GM12875 (cell line): Measurements from ENCODE around the gene NCOA4.
"Not testable (repeated sequence)": the region's sequence is repeated elsewhere in the genome, so short reads cannot be mapped to it uniquely, and the experiment has no call there.

Experiments
- H3K4me3 ChIP-seq: one replicate; pipeline ENCODE4 v1.5.1; 2011; ENCODE audit warnings: low read depth, low read length, control low read depth
- TF ChIP-seq, protein P1 (sequence below): IDR thresholded peaks from 2 replicates; pipeline ENCODE4 v1.5.1; 2011; ENCODE audit warnings: low read depth, mild to moderate bottlenecking, control low read depth, inconsistent platforms, low read length, moderate library complexity, borderline replicate concordance; ENCODE audit not compliant: insufficient read depth

NCOA4 gene

DNA sequence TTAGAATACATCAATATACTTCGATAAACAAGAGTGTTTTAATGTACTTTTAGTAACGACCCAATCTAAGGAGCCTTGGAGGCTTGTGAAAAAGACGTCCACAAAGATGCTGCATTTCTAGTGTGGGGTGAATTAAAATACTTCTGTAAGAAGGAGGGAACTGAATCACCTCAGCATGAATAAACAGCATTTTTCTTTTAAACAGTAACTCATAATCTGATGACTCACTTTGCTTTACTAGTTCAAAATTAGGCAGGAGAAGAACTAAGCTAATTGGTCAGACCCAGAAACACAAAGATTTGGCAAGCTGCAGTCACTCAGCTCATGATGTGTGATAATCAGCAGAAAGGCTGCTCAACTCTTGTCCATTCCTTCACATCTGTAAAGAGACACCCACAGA, 24.2 kb downstream of the NCOA4 start:
- no peak overlapping the region for H3K4me3 ChIP-seq
- TF ChIP-seq, protein P1, sequence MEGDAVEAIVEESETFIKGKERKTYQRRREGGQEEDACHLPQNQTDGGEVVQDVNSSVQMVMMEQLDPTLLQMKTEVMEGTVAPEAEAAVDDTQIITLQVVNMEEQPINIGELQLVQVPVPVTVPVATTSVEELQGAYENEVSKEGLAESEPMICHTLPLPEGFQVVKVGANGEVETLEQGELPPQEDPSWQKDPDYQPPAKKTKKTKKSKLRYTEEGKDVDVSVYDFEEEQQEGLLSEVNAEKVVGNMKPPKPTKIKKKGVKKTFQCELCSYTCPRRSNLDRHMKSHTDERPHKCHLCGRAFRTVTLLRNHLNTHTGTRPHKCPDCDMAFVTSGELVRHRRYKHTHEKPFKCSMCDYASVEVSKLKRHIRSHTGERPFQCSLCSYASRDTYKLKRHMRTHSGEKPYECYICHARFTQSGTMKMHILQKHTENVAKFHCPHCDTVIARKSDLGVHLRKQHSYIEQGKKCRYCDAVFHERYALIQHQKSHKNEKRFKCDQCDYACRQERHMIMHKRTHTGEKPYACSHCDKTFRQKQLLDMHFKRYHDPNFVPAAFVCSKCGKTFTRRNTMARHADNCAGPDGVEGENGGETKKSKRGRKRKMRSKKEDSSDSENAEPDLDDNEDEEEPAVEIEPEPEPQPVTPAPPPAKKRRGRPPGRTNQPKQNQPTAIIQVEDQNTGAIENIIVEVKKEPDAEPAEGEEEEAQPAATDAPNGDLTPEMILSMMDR: no peak

DNA sequence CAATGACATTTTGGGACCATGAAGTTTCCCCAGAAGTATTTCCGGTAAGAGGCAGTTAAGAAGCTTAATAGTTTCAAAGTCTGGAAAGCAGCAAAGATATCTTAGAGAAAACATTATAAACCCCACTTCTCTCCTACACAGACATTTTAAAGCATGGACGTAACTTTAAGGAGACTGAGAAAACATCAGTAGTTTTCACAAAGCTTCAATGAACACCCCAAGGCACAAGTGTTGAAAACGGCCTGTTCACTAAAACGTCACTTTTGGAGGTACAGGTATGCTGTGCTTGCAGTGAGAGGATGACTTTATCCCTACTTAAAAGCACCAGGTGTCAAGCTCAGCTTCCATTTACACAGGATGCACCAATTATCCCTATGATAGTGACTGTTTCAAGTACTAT, 25.0 kb downstream of the NCOA4 start:
- H3K4me3 ChIP-seq: no peak overlapping the region
- TF ChIP-seq, protein P1: no peak

DNA sequence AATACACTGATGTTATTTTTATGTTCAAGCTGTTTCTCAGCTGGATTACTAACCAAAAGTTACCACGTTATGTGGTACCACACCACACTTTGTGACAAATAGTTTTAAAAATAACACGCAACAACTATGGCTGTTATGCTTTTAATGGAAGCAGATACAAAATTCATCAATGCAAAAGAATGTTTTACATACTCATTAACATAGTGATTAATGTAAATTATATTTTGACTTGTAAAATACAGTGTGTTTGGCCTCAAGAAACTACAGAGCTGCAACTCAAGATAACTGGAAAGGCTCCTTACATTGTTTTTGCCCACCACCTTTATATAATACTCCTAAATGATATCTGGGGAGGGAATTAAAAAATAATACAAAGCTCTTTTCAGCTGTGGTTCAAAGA, 25.5 kb downstream of the NCOA4 start:
- H3K4me3 ChIP-seq: no peak overlapping the region
- TF ChIP-seq, protein P1: no peak

DNA sequence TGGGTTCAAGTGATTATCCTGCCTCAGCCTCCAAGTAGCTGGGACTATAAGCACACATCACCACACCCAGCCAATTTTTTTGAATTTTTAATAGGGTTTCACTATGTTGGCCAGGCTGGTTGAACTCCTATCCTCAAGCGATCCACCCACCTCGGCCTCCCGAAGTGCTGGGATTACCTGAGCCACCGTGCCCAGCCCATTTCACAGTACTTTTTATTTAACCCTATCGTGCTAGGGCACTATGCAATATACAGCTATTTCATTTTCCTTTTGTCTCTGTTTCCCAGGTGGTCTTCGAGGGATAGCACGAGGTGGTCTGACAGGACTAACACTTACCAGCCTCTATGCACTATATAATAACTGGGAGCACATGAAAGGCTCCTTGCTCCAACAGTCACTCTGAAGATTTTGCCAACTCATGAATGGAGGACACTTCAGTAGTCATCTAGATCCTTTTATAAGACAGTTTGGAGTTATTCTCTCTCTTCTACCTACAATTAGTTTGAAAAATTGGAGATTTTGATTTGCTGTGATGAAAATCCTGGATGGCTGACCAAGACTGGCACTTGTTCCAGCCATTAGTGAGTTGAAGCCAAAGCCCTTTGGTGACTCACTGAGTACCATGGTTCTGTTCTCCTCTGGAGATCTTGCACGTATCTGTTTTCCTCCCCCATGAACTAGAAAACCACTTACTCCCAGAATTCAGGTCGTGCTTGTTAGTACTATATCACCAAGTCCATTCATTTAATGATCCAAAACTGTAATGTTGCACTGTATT, 27.3 kb downstream of the NCOA4 start:
- no peak overlapping the region for H3K4me3 ChIP-seq
- TF ChIP-seq, protein P1: no peak

DNA sequence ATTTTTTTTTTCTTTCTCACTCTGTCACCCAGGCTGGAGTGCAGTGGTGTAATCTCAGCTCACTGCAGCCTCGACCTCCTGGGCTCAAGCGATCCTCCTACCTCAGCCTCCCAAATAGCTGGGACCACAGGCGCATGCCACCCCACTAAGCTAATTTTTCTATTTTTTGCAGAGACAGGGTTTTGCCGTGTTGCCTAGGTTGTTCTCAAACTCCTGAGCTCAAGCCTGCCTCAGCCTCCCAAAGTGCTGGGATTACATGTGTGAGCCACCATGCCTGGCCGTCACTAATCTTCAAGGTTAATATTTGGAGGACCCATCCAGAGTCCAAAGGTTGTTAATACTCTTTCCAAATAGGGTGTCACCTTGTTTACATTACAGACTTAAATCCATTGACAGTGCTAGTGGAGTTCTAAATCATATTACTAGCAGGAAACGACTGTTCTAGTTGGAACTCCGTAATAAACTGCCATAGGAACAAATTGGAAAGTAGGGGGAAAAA, 28.2 kb downstream of the NCOA4 start:
- not testable (repeated sequence) for H3K4me3 ChIP-seq

DNA sequence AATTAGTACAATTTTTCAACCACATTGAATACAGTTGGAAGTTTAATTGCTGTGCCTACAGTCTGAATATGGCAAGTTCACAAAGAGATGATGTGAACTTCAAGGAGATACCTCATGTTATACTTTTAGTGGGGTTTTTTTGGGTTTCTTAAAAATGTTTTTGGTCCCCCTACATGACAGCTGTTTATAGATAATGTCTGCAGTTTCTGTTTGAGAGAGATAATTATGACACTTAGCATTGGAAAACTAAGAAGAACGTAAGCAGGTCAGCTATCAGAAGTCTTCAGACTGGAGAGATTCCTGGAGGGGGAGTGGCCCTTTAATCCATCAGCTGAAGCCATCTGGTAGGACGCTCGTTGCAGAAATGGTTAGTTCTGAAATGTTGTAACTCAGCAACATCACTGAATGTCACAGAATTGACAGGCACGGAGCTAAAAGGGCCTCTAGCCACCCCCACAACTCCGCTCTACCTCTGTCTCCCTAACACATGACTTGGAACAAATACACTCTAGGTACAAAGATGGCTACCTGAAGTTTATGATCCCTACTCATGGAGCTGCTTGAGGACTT, 29.2 kb downstream of the NCOA4 start:
- no peak overlapping the region for H3K4me3 ChIP-seq
- TF ChIP-seq, protein P1: no peak

DNA sequence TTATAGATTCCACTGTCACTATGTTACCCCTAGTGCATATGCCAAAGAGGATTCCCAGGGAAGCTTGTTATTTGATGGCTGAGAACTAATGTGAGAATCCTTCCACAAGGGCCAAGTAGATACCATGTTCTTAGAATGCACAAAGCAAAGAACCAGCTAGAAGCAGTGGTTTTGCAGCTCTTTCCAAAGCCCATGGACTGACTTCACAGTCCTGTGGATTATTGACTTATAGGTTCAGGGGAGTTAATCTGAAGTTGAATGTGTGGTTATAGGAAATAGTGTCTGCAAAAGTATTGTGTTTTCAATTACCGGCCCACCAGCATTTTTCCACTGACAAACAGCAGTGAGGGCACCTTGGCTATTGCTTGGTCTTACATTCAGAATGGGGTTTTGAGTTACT, 29.9 kb downstream of the NCOA4 start:
- TF ChIP-seq, protein P1: no peak
- no peak overlapping the region for H3K4me3 ChIP-seq

DNA sequence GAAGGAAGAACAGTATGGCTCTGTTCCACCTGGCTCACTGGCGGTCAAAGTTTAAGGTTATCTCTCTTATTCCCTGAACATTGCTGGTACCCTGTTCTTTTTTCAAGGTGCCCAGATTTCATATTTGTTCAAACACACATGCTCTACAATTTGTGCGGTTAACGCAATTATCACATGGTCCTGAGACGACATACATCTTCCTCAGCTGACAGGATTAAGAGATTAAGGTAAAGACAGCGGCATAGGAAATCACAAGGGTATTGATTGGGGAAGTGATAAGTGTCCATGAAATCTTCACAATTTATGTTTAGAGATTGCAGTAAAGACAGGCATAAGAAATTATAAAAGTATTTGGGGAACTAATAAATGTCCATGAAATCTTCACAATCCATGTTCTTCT, 30.5 kb downstream of the NCOA4 start:
- H3K4me3 ChIP-seq: not testable (repeated sequence)
